HFFc6 (cell line): ENCODE data around the gene TTF1. TPM values are rescaled to one million over a fixed set of nuclear protein-coding genes. Genes with fewer than 3 reads are reported as not detected.

Source experiments
- DNase-seq: peaks from one replicate; pipeline ENCODE4 v3.0.0-alpha.2; 2018
- H3K27ac Mint-ChIP-seq: 2 replicates; pipeline ENCODE4 v1.8.0; 2020; ENCODE audit warnings: mild to moderate bottlenecking, mixed read lengths
- H3K27me3 Mint-ChIP-seq: 2 replicates; pipeline ENCODE4 v1.8.0; 2021; ENCODE audit warnings: mild to moderate bottlenecking, moderate library complexity, mixed read lengths; ENCODE audit not compliant: insufficient read depth
- H3K36me3 Mint-ChIP-seq: 2 replicates; pipeline ENCODE4 v1.8.0; 2021; ENCODE audit warnings: low read depth, mixed read lengths
- H3K4me1 Mint-ChIP-seq: 2 replicates; pipeline ENCODE4 v1.8.0; 2020; ENCODE audit warnings: low read depth, mixed read lengths
- H3K4me3 Mint-ChIP-seq: 2 replicates; pipeline ENCODE4 v1.8.0; 2020; ENCODE audit warnings: mild to moderate bottlenecking, moderate library complexity, mixed read lengths
- H3K9me3 Mint-ChIP-seq: 2 replicates; pipeline ENCODE4 v1.8.0; 2020; ENCODE audit warnings: mild to moderate bottlenecking, mixed read lengths
- long read RNA-seq: library from polyadenylated mRNA; unstranded; transcript quantifications from one replicate; pipeline ENCODE4 v2.0.0, GENCODE V29; 2019
- total RNA-seq, 6 experiments: library from RNA; stranded (reverse); fragmentation: NEBNext Ultra II Directional; extraction: Animal tissue kit (Norgen Biotek cat#: 25700); gene quantifications; 2 replicates in 1 of 6; 3 replicates in 5 of 6; pipeline ENCODE4 v1.2.3, GENCODE V29; 2021
- TF ChIP-seq, protein P1 (sequence below): fragments of 200-600 bp; sonication (generic); IDR thresholded peaks from 2 replicates; pipeline ENCODE4 v1.5.0; 2021; ENCODE audit warnings: antibody characterized with exemption, mild to moderate bottlenecking

TTF1 gene
- total RNA-seq: 10 to 100 TPM in 4 of 6 experiments, 1 to 10 TPM in 2; 8.5 to 11.7 (median 10.4) TPM
- long read RNA-seq, partial matches to known transcripts: 6 of 8 reads
- long read RNA-seq, other reads (novel, unspliced or antisense): 1 of 8 reads

GRCh38 chr9:132406554-132407122 is at the start of gene TTF1:
TSS of gene TTF1 (minus strand) at chr9:132406840. CDS start at chr9:132402821, 4,019 bp downstream.
- Mint-ChIP-seq H3K27me3 (peaks cover 11% of the 10 kb centered on the region), H3K4me1 (peaks cover 33% of the 10 kb centered on the region), H3K27ac (peak within 1 kb of the TSS; percentile 87), H3K4me3 (peak within 1 kb of the TSS; percentile 92), H3K36me3 (peaks cover 10% of the 10 kb centered on the region; the same call in 1 of the 2 replicates), H3K9me3 (no peaks in the 10 kb centered on the region)
- TF ChIP-seq, protein P1, sequence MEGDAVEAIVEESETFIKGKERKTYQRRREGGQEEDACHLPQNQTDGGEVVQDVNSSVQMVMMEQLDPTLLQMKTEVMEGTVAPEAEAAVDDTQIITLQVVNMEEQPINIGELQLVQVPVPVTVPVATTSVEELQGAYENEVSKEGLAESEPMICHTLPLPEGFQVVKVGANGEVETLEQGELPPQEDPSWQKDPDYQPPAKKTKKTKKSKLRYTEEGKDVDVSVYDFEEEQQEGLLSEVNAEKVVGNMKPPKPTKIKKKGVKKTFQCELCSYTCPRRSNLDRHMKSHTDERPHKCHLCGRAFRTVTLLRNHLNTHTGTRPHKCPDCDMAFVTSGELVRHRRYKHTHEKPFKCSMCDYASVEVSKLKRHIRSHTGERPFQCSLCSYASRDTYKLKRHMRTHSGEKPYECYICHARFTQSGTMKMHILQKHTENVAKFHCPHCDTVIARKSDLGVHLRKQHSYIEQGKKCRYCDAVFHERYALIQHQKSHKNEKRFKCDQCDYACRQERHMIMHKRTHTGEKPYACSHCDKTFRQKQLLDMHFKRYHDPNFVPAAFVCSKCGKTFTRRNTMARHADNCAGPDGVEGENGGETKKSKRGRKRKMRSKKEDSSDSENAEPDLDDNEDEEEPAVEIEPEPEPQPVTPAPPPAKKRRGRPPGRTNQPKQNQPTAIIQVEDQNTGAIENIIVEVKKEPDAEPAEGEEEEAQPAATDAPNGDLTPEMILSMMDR: no peak
- DNase-seq: peak; percentile 86

DNA sequence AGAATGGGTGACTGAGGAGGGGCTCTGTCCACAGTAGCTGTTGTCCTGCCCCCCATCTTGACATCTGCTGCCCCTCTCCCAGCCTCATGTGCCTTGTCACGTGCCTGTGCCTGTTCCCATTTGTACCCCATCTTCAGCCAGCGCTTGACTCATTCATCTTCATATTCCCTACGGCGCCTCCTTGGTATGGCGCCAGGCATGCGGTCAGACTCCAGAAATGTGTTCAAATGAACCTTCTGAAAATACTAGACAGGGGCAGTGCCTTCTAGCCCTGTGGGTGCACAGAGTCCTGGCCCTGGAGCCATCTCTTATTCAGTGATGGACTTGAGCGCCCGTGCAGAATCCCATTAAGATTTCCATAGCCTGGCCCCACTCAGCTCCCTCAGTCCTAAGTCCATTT is 49.6 kb upstream of the TTF1 start:
- Mint-ChIP-seq H3K27me3 (peaks cover 36% of the 10 kb centered on the region), H3K27ac (no peak overlapping the region), H3K4me3 (no peak overlapping the region), H3K4me1 (peaks cover 4% of the 10 kb centered on the region; the same call in 1 of the 2 replicates), H3K9me3 (no peaks in the 10 kb centered on the region), H3K36me3 (no peaks in the 10 kb centered on the region)
- TF ChIP-seq, protein P1: no peak
- DNase-seq: no peak

DNA sequence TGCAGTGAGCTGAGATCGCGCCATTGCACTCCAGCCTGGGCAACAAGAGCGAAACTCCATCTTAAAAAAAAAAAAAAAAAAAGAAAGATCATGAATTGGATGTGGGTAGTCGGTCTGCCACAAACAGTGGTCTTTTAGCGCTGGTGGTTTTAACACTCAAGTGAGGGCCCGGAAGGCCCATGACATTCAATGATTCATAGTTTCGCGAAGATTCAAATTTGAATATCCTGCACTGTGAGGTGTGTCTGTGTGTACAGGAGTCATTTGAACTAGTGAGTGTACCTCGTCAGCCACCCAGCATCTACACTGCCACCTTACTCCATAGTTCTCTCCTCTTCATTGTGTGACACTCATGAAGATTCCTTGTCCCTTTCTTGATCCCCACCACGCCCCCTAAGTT is 44.6 kb upstream of the TTF1 start:
- no peak for DNase-seq
- H3K4me1 Mint-ChIP-seq: peaks cover 2% of the 10 kb centered on the region; the same call in 1 of the 2 replicates
- H3K36me3 Mint-ChIP-seq: no peaks in the 10 kb centered on the region
- TF ChIP-seq, protein P1: no peak
- H3K4me3 Mint-ChIP-seq: no peak overlapping the region
- peaks cover 37% of the 10 kb centered on the region for H3K27me3 Mint-ChIP-seq
- H3K27ac Mint-ChIP-seq: no peak overlapping the region
- no peaks in the 10 kb centered on the region for H3K9me3 Mint-ChIP-seq

- peaks cover 34% of the 10 kb centered on the region for H3K27me3 Mint-ChIP-seq
- H3K27ac Mint-ChIP-seq: no peak overlapping the region
- H3K36me3 Mint-ChIP-seq: no peaks in the 10 kb centered on the region
- H3K4me1 Mint-ChIP-seq: no peaks in the 10 kb centered on the region
- no peak for DNase-seq
- TF ChIP-seq, protein P1: no peak
- H3K4me3 Mint-ChIP-seq: no peak overlapping the region
- H3K9me3 Mint-ChIP-seq: no peaks in the 10 kb centered on the region
Observed at GRCh38 chr9:132447902-132448301, 41.3 kb upstream of the TTF1 start.

- Mint-ChIP-seq H3K27ac (no peak overlapping the region), H3K9me3 (no peaks in the 10 kb centered on the region), H3K4me1 (no peaks in the 10 kb centered on the region), H3K27me3 (peaks cover 40% of the 10 kb centered on the region), H3K4me3 (no peak overlapping the region), H3K36me3 (no peaks in the 10 kb centered on the region)
- TF ChIP-seq, protein P1: peak; percentile 34
- no peak for DNase-seq
Observed at GRCh38 chr9:132447346-132447745, 40.7 kb upstream of the TTF1 start.
